Nephron (organoid): ENCODE data around the gene ERC1.

Experiments used
- H3K27ac Mint-ChIP-seq, 3 experiments: 2 replicates each; pipeline ENCODE4 v1.8.0; 2020; ENCODE audit warnings: mixed read lengths in 3 of 3, mild to moderate bottlenecking in 2 of 3, moderate library complexity in 1 of 3
- H3K27me3 Mint-ChIP-seq: 2 replicates; pipeline ENCODE4 v1.8.0; 2021; ENCODE audit warnings: low read depth, mild to moderate bottlenecking, moderate library complexity, mixed read lengths
- H3K36me3 Mint-ChIP-seq: 2 replicates; pipeline ENCODE4 v1.8.0; 2020; ENCODE audit warnings: low read depth, mixed read lengths
- H3K4me1 Mint-ChIP-seq: 2 replicates; pipeline ENCODE4 v1.8.0; 2020; ENCODE audit warnings: mixed read lengths
- H3K4me3 Mint-ChIP-seq, 3 experiments: 2 replicates each; pipeline ENCODE4 v1.8.0; 2020; ENCODE audit warnings: mild to moderate bottlenecking in 3 of 3, mixed read lengths in 3 of 3, moderate library complexity in 2 of 3
- H3K9me3 Mint-ChIP-seq: 2 replicates; pipeline ENCODE4 v1.8.0; 2020; ENCODE audit warnings: mixed read lengths
- TF ChIP-seq, protein P1 (sequence below), 3 experiments: fragments of 200-600 bp; sonication (generic); IDR thresholded peaks; one replicate each; pipeline ENCODE4 v1.5.0; 2021; ENCODE audit warnings: antibody characterized with exemption in 3 of 3; ENCODE audit not compliant: unreplicated experiment in 3 of 3

Gene ERC1

DNA sequence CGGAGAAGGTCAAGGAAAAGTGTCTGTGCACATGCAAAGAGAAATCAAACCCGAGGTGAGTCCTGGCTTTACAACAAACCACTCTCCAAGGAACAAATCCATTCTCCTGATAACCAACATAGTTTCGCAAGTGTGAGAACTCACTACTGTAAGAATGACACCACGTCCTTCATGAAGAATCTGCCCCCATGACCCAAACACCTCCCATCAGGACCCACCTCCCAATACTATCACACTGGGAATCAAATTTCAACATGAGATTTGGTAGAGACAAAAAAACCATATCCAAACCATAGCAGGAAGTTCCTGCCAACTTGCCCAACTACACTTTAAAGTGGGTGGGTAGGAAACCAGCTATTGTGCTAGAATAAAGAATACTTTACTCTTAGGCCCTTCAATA is 2.4 kb upstream of the ERC1 start:
- H3K4me1 Mint-ChIP-seq, result peaks cover 35% of the 10 kb centered on the region
- H3K27me3 Mint-ChIP-seq, result no peaks in the 10 kb centered on the region
- no peaks in the 10 kb centered on the region for H3K9me3 Mint-ChIP-seq
- peaks cover 5% of the 10 kb centered on the region for H3K36me3 Mint-ChIP-seq
- H3K27ac Mint-ChIP-seq, result peak overlapping the region; percentile 68 to 99 (median 98)
- peak overlapping the region; percentile 91 to 96 (median 95) for H3K4me3 Mint-ChIP-seq
- TF ChIP-seq, protein P1, sequence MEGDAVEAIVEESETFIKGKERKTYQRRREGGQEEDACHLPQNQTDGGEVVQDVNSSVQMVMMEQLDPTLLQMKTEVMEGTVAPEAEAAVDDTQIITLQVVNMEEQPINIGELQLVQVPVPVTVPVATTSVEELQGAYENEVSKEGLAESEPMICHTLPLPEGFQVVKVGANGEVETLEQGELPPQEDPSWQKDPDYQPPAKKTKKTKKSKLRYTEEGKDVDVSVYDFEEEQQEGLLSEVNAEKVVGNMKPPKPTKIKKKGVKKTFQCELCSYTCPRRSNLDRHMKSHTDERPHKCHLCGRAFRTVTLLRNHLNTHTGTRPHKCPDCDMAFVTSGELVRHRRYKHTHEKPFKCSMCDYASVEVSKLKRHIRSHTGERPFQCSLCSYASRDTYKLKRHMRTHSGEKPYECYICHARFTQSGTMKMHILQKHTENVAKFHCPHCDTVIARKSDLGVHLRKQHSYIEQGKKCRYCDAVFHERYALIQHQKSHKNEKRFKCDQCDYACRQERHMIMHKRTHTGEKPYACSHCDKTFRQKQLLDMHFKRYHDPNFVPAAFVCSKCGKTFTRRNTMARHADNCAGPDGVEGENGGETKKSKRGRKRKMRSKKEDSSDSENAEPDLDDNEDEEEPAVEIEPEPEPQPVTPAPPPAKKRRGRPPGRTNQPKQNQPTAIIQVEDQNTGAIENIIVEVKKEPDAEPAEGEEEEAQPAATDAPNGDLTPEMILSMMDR (IDR thresholded peaks at IDR 0.05; ENCODE audit: unreplicated experiment in 3 of 3), result no peak

GRCh38 chr12:989051-989450 is 2.0 kb upstream of the ERC1 start:
- H3K4me3 Mint-ChIP-seq, result peak overlapping the region; percentile 91 to 96 (median 95)
- peaks cover under 1% of the 10 kb centered on the region for H3K36me3 Mint-ChIP-seq
- H3K27ac Mint-ChIP-seq, result peak overlapping the region; percentile 68 to 99 (median 98)
- H3K9me3 Mint-ChIP-seq, result no peaks in the 10 kb centered on the region
- no peaks in the 10 kb centered on the region for H3K27me3 Mint-ChIP-seq
- TF ChIP-seq, protein P1 (IDR thresholded peaks at IDR 0.05; ENCODE audit: unreplicated experiment in 3 of 3), result no peak
- H3K4me1 Mint-ChIP-seq, result peaks cover 35% of the 10 kb centered on the region

DNA sequence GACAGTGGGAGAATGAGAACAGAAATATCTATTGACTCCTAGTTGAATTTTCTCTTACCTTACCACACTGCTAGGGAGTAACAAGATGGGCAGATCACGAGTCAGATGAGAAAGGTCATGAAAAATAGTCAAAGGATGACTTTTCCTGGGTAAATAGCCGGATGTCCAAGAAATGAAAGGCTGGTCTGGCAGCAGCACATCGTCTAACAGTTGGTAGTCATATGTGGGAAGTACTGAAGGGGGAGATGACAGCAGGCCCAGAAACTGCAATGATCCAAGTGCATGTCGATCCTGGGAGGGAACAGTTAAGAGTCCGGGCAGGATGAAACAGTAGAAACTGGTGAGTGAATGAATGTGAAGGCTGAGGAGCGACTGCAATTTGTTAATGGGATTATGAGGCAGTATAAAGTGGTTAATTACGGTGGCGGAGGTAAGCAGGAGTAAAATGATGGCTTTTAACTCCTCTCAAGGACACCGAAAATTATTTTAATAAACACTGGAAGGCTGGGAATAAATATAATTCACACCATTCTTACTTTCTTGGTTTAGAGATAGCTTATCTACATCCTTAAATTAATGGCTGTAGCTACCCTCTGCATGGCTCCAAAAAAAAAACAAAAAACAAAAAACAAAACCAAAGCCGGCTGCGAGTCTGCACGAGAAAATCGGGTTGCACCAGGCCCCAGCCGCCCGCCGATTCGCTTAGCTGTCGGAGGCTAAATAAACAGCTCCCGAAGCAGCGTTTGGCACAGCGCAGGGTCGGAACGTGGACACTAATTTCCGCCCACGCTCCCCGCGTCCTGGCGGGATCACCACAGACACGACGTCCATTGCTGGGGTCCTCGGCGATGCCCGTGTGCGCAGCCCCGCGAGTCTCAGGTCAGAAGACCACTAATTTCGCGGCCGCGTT is 1.0 kb upstream of the ERC1 start:
- H3K4me1 Mint-ChIP-seq, result peaks cover 35% of the 10 kb centered on the region

GRCh38 chr12:991350-992333 is 619 bp downstream of the ERC1 start:
- no peaks in the 10 kb centered on the region for H3K36me3 Mint-ChIP-seq
- TF ChIP-seq, protein P1 (IDR thresholded peaks at IDR 0.05; ENCODE audit: unreplicated experiment in 3 of 3), result no peak
- H3K4me3 Mint-ChIP-seq, result peak overlapping the region; percentile 91 to 99 (median 97)
- no peaks in the 10 kb centered on the region for H3K27me3 Mint-ChIP-seq
- peak overlapping the region; percentile 88 to 96 (median 90) for H3K27ac Mint-ChIP-seq
- no peaks in the 10 kb centered on the region for H3K9me3 Mint-ChIP-seq
- peaks cover 35% of the 10 kb centered on the region for H3K4me1 Mint-ChIP-seq

More for the DNA sequence above, 1.0 kb upstream of the ERC1 start:
- Mint-ChIP-seq H3K27me3 (no peaks in the 10 kb centered on the region), H3K27ac (peak overlapping the region; percentile 98 to 99 (median 98)), H3K36me3 (no peaks in the 10 kb centered on the region), H3K4me3 (peak overlapping the region; percentile 91 to 96 (median 95)), H3K9me3 (no peaks in the 10 kb centered on the region)
- TF ChIP-seq, protein P1 (IDR thresholded peaks at IDR 0.05; ENCODE audit: unreplicated experiment in 3 of 3), result no peak

- TF ChIP-seq, protein P1 (IDR thresholded peaks at IDR 0.05; ENCODE audit: unreplicated experiment in 3 of 3), result no peak
- Mint-ChIP-seq H3K4me1 (peaks cover 35% of the 10 kb centered on the region), H3K27ac (peak overlapping the region; percentile 43 to 88 (median 47)), H3K4me3 (peak overlapping the region; percentile 91 to 99 (median 97)), H3K27me3 (no peaks in the 10 kb centered on the region), H3K36me3 (no peaks in the 10 kb centered on the region), H3K9me3 (no peaks in the 10 kb centered on the region)
Measured at GRCh38 chr12:992647-993046, 1.6 kb downstream of the ERC1 start.
